Measurements from ENCODE around the gene CD180.
A peak's percentile ranks its signal among the peaks of the same experiment; 100 is the strongest.

Gene CD180

GRCh38 chr5:67163231-67163756 lies 33.3 kb downstream of the CD180 start:
- Histone ChIP-seq H3K4me3 (no peak overlapping the region), H3K27ac (no peak overlapping the region)
- TF ChIP-seq, protein P1, sequence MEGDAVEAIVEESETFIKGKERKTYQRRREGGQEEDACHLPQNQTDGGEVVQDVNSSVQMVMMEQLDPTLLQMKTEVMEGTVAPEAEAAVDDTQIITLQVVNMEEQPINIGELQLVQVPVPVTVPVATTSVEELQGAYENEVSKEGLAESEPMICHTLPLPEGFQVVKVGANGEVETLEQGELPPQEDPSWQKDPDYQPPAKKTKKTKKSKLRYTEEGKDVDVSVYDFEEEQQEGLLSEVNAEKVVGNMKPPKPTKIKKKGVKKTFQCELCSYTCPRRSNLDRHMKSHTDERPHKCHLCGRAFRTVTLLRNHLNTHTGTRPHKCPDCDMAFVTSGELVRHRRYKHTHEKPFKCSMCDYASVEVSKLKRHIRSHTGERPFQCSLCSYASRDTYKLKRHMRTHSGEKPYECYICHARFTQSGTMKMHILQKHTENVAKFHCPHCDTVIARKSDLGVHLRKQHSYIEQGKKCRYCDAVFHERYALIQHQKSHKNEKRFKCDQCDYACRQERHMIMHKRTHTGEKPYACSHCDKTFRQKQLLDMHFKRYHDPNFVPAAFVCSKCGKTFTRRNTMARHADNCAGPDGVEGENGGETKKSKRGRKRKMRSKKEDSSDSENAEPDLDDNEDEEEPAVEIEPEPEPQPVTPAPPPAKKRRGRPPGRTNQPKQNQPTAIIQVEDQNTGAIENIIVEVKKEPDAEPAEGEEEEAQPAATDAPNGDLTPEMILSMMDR (IDR thresholded peaks at IDR 0.05): no peak
- no peak for DNase-seq (ENCODE audit: low spot score)

GRCh38 chr5:67161767-67162166 lies 34.8 kb downstream of the CD180 start:
- no peak overlapping the region for H3K4me3 ChIP-seq
- DNase-seq (ENCODE audit: low spot score): no peak
- TF ChIP-seq, protein P1 (IDR thresholded peaks at IDR 0.05): no peak
- H3K27ac ChIP-seq: peak overlapping the region; percentile 31 to 61

GRCh38 chr5:67160985-67161384 lies 35.6 kb downstream of the CD180 start:
- TF ChIP-seq, protein P1 (IDR thresholded peaks at IDR 0.05): no peak
- H3K27ac ChIP-seq: peak overlapping the region; percentile 42 to 61
- no peak for DNase-seq (ENCODE audit: low spot score)
- no peak overlapping the region for H3K4me3 ChIP-seq

DNA sequence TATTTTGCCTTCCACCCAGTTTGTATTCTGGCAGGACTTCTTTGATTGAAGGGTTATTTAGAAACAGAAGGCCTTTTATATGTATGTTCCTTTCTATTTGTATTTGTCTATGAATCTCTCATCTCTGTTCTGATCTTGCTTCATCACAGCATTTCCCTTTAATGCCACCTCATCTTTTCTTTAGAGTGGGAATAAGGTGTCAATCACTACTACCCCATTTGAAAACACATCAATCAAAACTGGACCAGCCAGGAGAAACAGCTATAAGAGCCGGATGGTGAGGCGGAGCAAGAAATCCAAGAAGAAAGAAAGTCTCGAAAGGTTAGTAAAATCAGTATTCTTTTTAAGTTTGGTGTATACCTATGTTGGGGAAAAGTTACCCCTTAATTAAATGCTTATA lies 36.3 kb downstream of the CD180 start:
- Histone ChIP-seq H3K27ac (peak overlapping the region; percentile 42 to 61), H3K4me3 (no peak overlapping the region)
- TF ChIP-seq, protein P1 (IDR thresholded peaks at IDR 0.05): no peak
- no peak for DNase-seq (ENCODE audit: low spot score)

DNA sequence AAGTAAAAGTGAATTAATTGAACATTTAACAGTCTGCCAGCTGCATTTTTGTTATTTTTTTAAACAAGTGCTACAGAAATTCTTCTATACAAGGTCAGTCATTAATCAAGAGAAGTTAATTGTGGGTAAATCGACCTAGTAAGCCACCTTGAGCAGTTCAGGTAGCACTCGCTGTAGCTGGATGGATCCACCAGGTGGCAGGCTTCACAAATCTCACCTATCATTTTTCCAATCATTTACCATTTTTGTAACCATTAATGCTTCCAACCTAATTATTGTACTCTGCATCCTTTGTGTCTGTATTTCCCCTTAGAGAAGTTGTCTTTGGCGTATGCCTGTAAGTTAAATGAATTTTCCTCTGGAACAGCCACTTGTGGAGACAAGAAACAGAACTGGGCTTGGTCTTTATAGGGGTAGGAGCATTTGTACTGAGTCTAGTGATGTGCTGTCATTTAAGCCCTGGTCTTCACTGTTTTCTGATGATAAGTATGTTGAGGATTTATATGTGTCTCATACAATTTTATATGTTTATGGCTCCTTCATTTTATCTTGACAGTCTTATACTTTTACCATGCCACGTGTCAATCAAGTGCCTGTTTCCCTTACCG lies 39.5 kb downstream of the CD180 start:
- TF ChIP-seq, protein P1 (IDR thresholded peaks at IDR 0.05): peak; percentile 71
- no peak overlapping the region for H3K27ac ChIP-seq
- DNase-seq (ENCODE audit: low spot score): no peak
- no peak overlapping the region for H3K4me3 ChIP-seq

DNA sequence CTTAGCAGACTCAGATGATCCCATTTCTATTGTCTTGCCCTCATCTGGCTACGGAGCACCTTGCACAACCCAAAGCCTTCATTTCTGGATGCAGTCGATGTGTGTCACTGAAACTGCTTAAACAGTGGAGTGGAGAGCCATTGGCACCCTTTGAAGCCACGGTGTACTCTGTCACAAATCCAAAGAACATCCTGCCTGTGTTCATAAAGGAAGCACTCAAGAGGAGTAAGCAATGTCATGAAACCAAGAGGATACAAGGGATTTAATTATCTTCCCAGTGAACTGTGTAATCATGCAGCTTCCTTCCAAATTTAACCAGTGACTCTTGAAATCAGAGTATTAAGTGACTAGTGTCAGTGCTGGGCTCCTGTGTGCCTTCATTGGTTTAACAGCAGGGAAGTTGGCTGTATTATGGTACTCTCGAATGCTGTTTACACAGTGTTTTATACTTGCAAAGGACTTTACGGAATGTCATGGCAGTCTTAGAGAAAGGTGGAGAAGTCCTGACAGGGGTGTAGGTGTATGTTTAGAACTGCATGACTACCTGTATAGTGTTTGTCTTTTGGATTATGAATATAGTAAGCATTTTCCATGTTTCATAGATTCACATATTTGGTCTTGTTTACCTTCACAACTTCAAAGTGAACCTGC lies 41.9 kb downstream of the CD180 start:
- Histone ChIP-seq H3K4me3 (no peak overlapping the region), H3K27ac (no peak overlapping the region)
- no peak for DNase-seq (ENCODE audit: low spot score)
- TF ChIP-seq, protein P1 (IDR thresholded peaks at IDR 0.05): no peak

DNA sequence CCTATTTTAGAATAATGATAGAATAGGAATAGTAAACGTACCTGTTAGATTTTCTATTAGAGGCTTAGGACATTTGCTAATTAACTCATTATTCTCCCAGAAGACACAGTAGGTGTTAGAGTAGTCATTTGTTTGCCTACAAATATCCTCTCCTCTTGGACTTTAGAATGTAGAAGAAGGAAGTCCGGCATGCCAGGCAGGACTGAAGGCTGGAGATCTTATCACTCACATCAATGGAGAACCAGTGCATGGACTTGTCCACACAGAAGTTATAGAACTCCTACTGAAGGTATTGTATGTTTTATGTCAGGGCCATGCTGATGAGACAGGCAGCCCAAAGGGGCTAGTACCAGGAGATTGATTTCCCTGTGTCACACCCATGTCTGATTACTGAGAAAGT lies 43.3 kb downstream of the CD180 start:
- Histone ChIP-seq H3K27ac (no peak overlapping the region), H3K4me3 (no peak overlapping the region)
- DNase-seq (ENCODE audit: low spot score): no peak
- TF ChIP-seq, protein P1 (IDR thresholded peaks at IDR 0.05): no peak
